HFFc6 (cell line): Measurements from ENCODE around the gene SLC37A4. TPM values are rescaled to one million over a fixed set of nuclear protein-coding genes. Genes with fewer than 3 reads are reported as not detected.
"Not testable (repeated sequence)": the region's sequence is repeated elsewhere in the genome, so short reads cannot be mapped to it uniquely, and the experiment has no call there.

Experiments
- DNase-seq: peaks from one replicate; pipeline ENCODE4 v3.0.0-alpha.2; 2018
- H3K27ac Mint-ChIP-seq: 2 replicates; pipeline ENCODE4 v1.8.0; 2020; ENCODE audit warnings: mild to moderate bottlenecking, mixed read lengths
- H3K27me3 Mint-ChIP-seq: 2 replicates; pipeline ENCODE4 v1.8.0; 2021; ENCODE audit warnings: mild to moderate bottlenecking, moderate library complexity, mixed read lengths; ENCODE audit not compliant: insufficient read depth
- H3K36me3 Mint-ChIP-seq: 2 replicates; pipeline ENCODE4 v1.8.0; 2021; ENCODE audit warnings: low read depth, mixed read lengths
- H3K4me1 Mint-ChIP-seq: 2 replicates; pipeline ENCODE4 v1.8.0; 2020; ENCODE audit warnings: low read depth, mixed read lengths
- H3K4me3 Mint-ChIP-seq: 2 replicates; pipeline ENCODE4 v1.8.0; 2020; ENCODE audit warnings: mild to moderate bottlenecking, moderate library complexity, mixed read lengths
- H3K9me3 Mint-ChIP-seq: 2 replicates; pipeline ENCODE4 v1.8.0; 2020; ENCODE audit warnings: mild to moderate bottlenecking, mixed read lengths
- CTCF ChIP-seq: fragments of 200-600 bp; sonication (generic); IDR thresholded peaks from 2 replicates; pipeline ENCODE4 v1.5.0; 2021; ENCODE audit warnings: antibody characterized with exemption, mild to moderate bottlenecking
- total RNA-seq, 6 experiments: library from RNA; stranded (reverse); fragmentation: NEBNext Ultra II Directional; extraction: Animal tissue kit (Norgen Biotek cat#: 25700); gene quantifications; 2 replicates in 1 of 6; 3 replicates in 5 of 6; pipeline ENCODE4 v1.2.3, GENCODE V29; 2021

Gene SLC37A4
- total RNA-seq, 6 experiments from 2014 or later, result 7.1 to 12.0 (median 10.3) TPM

GRCh38 chr11:119065369-119065768 is 34.7 kb upstream of the SLC37A4 start:
- Mint-ChIP-seq H3K27me3 (peaks cover 1% of the 10 kb centered on the region; the same call in 1 of the 2 replicates), H3K36me3 (peaks cover 9% of the 10 kb centered on the region; the same call in 1 of the 2 replicates), H3K9me3 (no peaks in the 10 kb centered on the region), H3K4me1 (peaks cover 40% of the 10 kb centered on the region), H3K4me3 (no peak overlapping the region), H3K27ac (no peak overlapping the region; the same call in 1 of the 2 replicates)
- peak; percentile 38 for DNase-seq
- peak; percentile 71 for TF ChIP-seq CTCF

- peak overlapping the region; percentile 83 for H3K27ac Mint-ChIP-seq
- H3K36me3 Mint-ChIP-seq, result peaks cover 1% of the 10 kb centered on the region; the same call in 1 of the 2 replicates
- no peak overlapping the region for H3K4me3 Mint-ChIP-seq
- H3K9me3 Mint-ChIP-seq, result no peaks in the 10 kb centered on the region
- no peaks in the 10 kb centered on the region for H3K27me3 Mint-ChIP-seq
- no peak for TF ChIP-seq CTCF
- DNase-seq, result peak; percentile 58
- peaks cover 43% of the 10 kb centered on the region for H3K4me1 Mint-ChIP-seq
These were observed 32.1 kb upstream of the SLC37A4 start for GRCh38 chr11:119062779-119063178.

- H3K9me3 Mint-ChIP-seq, result no peaks in the 10 kb centered on the region
- H3K4me1 Mint-ChIP-seq, result peaks cover 35% of the 10 kb centered on the region
- no peak overlapping the region for H3K4me3 Mint-ChIP-seq
- no peaks in the 10 kb centered on the region; the same call in 1 of the 2 replicates for H3K27me3 Mint-ChIP-seq
- TF ChIP-seq CTCF, result no peak
- H3K27ac Mint-ChIP-seq, result no peak overlapping the region; the same call in 1 of the 2 replicates
- DNase-seq, result no peak
- no peaks in the 10 kb centered on the region; the same call in 1 of the 2 replicates for H3K36me3 Mint-ChIP-seq
These were observed 30.6 kb upstream of the SLC37A4 start for GRCh38 chr11:119061256-119061655.

- peaks cover 11% of the 10 kb centered on the region for H3K36me3 Mint-ChIP-seq
- H3K27me3 Mint-ChIP-seq, H3K27ac Mint-ChIP-seq, H3K4me3 Mint-ChIP-seq, H3K9me3 Mint-ChIP-seq, DNase-seq: not testable (repeated sequence)
- H3K4me1 Mint-ChIP-seq, result peaks cover 39% of the 10 kb centered on the region
These were observed 28.5 kb upstream of the SLC37A4 start for GRCh38 chr11:119059128-119059527.

- Mint-ChIP-seq H3K4me3 (peak within 1 kb of the TSS; percentile 91), H3K36me3 (peaks cover 28% of the 10 kb centered on the region), H3K4me1 (peaks cover 30% of the 10 kb centered on the region), H3K27me3 (peaks cover 1% of the 10 kb centered on the region; the same call in 1 of the 2 replicates), H3K9me3 (no peaks in the 10 kb centered on the region), H3K27ac (peak within 1 kb of the TSS; percentile 92)
- peak; percentile 93 for DNase-seq
- peak; percentile 34 for TF ChIP-seq CTCF
These were observed 26.5 kb upstream of the SLC37A4 start, which contains the start of gene HYOU1 for GRCh38 chr11:119057000-119057769. Gene HYOU1, minus strand, starts transcription at chr11:119057205. Its CDS starts 1,045 bp downstream, at chr11:119056160.

GRCh38 chr11:119056421-119056999 is 25.8 kb upstream of the SLC37A4 start:
- DNase-seq, result no peak
- no peaks in the 10 kb centered on the region for H3K9me3 Mint-ChIP-seq
- TF ChIP-seq CTCF, result no peak
- peaks cover 1% of the 10 kb centered on the region; the same call in 1 of the 2 replicates for H3K27me3 Mint-ChIP-seq
- H3K4me1 Mint-ChIP-seq, result peaks cover 29% of the 10 kb centered on the region
- peak overlapping the region; percentile 92 for H3K27ac Mint-ChIP-seq
- peak overlapping the region; percentile 91 for H3K4me3 Mint-ChIP-seq
- peaks cover 31% of the 10 kb centered on the region for H3K36me3 Mint-ChIP-seq
